GM19328 (cell line): ENCODE measurements around the gene RBM5.
A peak's percentile ranks its signal among the peaks of the same experiment; 100 is the strongest.

Experiments used
- ATAC-seq: cut with Tn5 transposase; IDR thresholded peaks from one replicate; pipeline ENCODE4 v1.9.1; 2021; ENCODE audit warnings: mild to moderate bottlenecking, moderate library complexity; ENCODE audit not compliant: unreplicated experiment

The RBM5 gene

DNA sequence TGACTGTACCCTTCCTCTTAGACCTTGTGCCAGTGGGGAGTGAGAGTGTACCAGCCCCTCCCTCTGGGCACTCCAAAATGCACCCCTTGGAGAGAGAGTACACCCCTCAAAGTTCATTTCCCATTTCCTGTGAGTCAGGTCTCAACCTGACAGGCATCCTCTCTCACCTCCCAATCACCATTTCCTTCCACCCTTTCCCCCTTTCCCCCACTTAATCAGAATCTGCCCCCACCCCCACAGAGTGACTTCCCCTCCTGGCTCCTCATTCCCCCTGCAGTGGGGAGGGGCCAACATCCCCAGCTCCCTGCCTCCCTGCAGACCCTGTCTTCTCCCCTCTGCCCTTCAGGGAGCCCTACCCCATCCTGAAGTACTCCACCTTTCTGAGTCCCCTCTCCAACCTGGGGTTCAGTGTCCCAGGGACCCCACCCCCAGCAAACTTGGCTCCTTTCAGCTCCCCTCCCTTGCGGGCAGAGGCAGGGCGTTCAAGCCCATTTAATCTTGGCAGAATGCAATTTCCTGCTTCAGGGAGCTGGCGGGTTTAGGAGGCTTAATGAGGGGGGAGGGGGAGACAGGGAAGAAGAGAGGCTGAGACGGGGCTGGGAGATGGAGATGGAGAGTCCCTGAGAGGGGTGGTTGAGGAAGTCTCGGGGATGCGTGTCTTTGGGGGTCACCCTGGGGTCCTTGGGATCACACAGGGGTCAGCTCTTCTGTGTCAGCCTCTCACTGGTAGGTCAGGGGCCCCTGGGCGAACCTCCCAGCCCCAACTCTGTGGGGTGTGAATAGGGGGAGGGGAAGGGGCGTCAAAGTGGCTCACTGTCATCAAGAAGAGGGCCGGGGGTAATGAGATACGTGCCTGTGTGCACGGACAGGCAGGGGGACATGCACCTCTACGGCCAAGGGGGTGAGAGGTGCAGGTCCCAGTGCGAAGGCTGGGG is 49.8 kb downstream of the RBM5 start:
- no peak for ATAC-seq

DNA sequence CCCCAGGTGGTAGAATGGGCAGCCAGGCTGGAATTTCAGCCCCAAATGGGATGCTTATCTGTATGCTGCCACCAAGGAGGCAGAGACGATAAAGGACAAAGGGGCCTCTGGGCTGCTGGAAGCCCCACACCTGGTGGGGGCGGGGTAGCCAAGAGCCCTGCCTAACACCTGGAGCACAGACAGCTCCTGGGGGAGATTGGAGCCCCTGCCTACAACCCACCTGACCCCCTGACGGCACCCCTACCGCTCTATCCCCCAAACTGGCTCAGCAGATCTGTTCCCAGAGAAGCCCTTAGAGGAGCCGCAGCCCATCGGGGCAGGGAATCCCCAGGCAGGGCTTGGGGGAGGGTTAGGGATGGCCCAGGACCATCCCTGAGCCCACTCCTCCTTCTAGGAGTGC is 50.6 kb downstream of the RBM5 start:
- ATAC-seq = no peak

- ATAC-seq = no peak
Observed at GRCh38 chr3:50139718-50140423, 51.2 kb downstream of the RBM5 start.

DNA sequence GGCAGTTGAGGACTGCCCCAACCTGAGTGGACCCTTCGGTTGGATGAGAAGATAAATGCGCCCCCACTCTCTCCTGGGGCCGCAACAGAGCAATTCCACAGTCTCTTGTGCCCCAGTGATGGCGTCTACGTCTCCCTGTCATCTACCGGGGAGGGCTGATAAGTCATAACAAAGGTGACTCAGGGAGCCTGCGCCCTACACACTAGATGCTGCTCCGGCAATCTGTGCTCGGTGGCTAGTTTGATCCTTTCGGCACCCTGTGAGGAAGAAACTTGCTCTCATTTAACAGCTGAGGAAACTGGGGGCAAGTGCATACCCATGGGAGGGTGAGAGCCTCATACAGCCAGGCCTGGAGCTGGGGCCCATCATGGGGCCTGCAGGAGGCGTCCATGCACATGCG is 52.3 kb downstream of the RBM5 start:
- no peak for ATAC-seq

DNA sequence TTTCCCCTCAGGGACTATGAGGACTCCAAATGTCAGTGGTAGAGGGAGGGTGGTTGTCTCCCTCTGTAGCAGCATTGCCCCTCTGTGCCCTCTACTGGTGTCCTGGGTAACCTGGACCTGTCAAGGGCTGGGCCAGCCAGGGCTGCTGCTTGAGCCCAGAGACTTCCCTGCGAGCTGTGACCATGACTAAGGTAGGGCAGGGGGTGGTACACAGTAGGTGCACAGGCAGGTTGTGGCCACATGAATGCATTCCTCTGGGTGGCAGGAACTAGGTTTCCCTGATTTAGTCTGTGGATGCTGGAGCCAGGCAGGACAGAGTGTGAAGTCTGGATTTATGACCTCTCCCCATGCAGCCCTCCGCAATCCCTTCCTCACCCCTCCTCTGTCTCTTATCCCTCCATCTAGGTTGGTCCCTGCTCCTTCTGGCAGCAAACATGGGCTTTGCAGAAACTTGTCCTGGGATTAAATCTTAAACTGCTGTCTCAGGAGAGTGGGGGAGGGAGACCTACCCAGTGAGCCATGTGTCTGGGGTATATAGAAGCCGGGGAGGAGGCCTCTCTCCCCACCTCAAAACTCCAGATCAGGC is 57.7 kb downstream of the RBM5 start:
- no peak for ATAC-seq

- ATAC-seq = no peak
Observed at GRCh38 chr3:50147016-50147415, 58.3 kb downstream of the RBM5 start.

DNA sequence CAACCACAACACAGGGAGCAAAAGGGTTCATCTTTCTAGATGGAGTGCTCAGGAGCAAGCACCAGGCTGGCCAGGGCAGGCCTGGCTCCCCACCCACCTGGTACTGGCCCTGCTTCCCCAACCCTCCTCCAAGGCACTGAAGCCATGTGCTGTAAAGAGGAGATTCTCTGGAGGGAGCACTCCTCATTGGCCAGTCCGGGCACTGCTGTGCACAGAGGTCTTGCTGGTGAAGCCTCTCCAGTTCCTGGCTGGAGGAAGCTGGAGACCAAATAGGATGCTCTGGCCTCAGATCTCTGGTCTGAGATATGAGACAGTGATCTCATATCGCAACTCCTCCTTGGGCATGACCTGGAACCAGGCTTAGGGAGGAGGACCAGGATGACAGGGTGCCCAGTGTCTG is 58.7 kb downstream of the RBM5 start:
- no peak for ATAC-seq

DNA sequence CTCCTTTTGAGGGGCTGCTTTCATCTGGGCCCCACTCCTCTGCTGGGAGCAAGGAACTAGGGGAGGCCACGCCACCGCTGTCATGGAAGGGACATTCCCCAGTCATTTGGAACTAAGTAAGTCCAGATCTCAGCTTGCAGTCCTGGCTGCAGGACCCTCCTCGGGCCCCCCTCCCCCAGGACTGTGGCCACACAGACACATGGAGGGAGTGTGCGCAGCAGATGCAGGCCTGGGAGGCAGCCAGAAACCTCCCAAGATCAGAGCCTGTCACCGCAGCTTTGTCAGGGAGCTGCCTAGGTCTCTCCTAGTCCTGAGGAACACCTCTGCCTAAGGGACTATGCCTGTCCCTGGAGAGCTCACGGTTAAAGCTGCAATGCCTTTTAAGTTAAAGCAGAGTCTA is 59.1 kb downstream of the RBM5 start:
- no peak for ATAC-seq

GRCh38 chr3:50150404-50150750 is 61.7 kb downstream of the RBM5 start:
- ATAC-seq = no peak

DNA sequence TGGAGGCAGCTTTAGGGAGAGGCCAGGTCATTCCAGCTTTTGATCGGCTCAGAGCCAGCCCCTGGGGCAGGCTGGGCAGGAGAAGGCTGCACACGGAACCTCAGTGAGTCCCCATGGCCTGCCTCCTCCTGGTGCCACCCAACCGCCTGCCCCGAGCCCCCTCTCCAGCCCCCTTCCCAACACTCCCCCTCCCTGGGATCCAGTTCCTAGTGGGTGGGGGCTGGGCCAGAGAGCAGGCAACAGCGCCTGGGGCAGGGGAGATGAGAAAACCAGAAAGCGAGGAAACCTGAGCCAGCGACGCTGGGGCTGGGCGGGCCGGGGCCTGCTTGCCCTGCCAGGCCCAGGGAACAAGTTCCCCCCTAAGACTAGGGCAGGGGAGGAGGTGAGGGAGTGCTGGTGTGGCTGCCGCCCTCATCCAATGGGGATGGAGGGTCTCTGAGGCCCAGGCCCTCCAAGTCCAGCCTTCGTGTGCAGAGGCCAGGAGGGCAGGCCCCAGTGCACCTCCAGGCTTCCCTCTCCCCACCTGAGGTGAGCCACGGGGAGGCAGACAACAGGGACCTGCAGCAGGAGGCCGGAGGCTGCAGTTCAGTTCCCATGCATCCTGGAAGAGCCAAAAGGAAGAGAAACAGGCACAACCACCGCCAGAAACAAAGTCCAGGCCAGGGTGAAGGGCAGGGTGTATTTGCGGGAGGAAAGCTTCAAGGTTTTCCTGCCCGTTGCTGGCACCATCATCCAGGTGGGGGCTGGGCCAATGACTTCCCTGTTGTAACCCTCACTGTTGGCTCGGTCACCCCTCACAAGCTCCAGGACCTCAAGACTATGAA is 62.4 kb downstream of the RBM5 start:
- ATAC-seq = no peak

- ATAC-seq = no peak
Observed at GRCh38 chr3:50151728-50152127, 63.0 kb downstream of the RBM5 start.

DNA sequence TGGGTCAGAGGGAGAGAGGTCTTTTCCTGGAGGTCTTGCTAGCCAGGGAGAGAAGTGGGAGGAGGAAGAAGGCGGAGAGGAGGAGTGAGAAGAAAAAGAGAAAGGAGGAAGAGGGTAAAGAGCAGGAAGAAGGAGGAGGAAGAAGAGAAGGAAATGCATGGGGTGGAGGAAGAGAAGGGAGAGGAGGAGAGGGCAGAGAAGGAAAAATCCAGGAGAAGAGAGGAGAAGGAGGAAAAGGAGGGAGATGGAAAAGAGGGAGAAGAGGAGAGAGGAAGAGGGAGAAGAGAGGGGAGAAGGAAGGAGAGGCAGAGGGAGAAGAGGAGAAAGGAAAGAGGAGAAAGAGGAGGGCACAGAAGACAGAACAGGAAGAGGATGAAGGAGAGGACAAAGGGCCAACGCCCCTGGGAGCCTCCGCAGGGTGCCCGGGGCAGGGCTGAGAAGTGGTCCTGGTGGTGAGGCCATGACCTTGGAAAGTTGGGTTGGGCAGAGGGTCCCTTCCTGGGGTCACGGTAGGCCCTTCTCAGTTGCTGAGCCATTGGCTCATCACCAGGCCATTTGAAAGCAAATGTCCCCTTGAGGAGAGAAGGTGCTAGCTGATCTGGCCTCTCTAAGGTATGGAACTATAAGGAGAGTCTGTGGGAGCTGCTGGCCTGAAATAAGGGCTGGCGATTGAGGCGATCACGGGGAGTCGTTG is 65.2 kb downstream of the RBM5 start:
- ATAC-seq = no peak

DNA sequence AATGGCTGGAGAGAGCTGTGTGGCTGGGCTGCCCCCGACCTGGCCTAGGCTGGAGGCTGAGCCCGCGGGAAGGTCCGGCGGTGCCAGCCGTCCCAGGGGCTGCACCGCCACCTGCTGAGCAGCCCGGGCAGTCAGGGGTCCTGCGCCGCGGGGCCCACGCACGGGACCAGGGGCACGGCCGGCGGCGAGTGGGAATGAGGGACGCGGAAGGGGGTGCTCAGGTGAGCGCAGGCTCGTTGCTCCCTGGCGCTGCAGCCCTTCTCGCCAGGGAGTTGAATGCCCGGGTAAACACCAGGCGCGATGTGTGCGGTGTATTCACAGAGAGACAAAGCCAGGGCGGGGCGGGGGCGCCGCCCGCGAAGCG is 65.7 kb downstream of the RBM5 start:
- ATAC-seq = peak; percentile 31

- ATAC-seq = peak; percentile 71
Observed at GRCh38 chr3:50154840-50155490, 66.2 kb downstream of the RBM5 start, which contains the start of gene SEMA3F. TSS of gene SEMA3F (plus strand) at chr3:50155324. CDS start at chr3:50159623, 4,299 bp downstream.

GRCh38 chr3:50155491-50155878 is 66.8 kb downstream of the RBM5 start:
- ATAC-seq = no peak

- ATAC-seq = no peak
Observed at GRCh38 chr3:50155891-50156290, 67.2 kb downstream of the RBM5 start.

DNA sequence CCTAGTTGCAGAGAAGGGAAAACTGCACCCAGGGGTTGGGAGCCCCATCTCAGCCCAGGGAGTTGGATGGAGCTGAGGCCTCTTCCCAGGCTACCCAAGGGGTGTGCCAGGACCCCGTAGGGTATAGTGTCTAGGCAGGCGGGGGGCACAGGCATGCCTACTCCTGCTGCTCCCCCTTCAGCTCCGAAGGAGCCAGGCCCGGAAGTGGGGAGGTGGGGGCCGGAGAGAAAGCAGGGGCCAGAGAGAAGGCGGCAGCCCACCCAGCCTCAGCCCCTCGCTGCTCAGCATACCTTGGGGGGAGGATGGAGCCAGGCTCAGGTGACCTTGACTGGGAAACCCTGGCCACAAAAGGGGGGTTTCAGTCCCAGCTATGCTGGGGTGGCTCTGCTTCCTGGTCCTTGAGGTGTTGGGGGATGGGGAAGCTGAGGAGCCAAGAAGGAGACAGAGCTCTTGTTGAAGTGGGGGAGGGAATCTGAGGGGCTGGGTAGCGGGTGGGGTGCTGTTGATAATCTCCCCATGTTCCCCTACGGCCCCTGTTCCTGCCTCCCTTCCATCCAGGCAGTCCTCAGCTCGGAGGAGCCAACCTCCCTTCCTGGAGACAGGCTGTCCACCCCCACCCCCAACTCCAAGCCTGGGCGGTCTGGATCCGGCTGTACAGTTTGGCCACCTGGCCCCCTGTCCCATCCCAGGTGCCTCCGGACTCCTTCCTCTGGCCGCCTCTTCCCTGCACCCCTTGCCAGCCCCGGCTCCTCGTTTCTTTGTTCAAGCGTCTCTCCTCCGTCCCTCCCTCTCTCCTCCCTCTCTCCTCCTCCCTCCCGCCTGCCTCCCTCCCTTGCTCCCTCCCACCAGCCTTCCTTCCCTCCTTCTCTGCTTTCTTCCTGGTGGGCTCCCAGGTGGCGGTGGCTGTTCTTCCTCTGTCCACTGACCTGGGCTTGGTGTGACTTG is 68.1 kb downstream of the RBM5 start:
- ATAC-seq = no peak

DNA sequence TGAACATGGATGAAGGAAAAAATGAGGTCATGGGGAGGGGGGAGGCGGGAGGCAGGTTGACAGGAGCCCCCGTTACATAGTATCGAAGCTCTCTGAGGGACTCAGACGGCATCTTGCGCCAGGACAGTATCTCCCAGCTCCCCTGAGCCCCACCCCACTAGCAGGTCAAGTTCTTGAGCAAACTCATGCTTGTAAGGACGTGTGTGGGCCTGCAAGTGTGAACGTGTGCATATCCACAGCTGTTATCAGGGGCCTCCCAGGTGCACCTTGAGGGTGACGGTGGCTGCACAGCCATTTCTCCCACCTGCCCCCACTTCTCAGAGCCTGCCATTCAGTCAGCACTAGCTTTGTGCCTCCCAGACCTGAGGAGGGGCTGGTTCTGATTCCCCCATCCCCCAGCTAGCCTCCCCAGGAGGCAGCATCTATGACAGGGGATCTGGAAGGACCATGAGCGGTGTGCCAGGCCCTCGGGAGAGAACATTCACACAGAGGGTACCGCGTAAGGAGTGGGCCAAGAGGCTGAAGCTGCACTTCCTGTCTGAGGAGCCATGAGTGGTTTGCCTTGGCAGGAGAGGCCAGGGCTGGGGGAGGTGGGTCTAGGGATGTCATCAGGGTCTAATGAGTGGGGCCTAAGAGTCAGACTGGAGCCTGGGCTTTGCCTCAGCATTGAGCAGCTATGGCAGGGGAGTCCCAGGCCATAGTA is 69.3 kb downstream of the RBM5 start:
- ATAC-seq = no peak
